Spleen (tissue), 11 donors: Measurements from ENCODE around the gene MAP2K5. TPM values are rescaled to one million over a fixed set of nuclear protein-coding genes. Genes with fewer than 3 reads are reported as not detected.
"Not testable (repeated sequence)": the region's sequence is repeated elsewhere in the genome, so short reads cannot be mapped to it uniquely, and the experiment has no call there.

Experiments used
- DNase-seq: peaks from one replicate; pipeline ENCODE4 v3.0.0-alpha.2; 2020
- H3K27ac ChIP-seq, 8 donors: fragments of 200-600 bp; sonication (generic) in 7 of 8; 1 replicate in 4 of 8; 2 replicates in 4 of 8; pipeline versions ENCODE4 v1.5.0 to v1.8.0; 2016 to 2021; ENCODE audit warnings: inconsistent platforms in 4 of 8, mild to moderate bottlenecking in 4 of 8, moderate library complexity in 1 of 8
- H3K27me3 ChIP-seq, 7 donors: fragments of 200-600 bp; sonication (generic) in 6 of 7; replicated peaks in 1 of 7; 1 replicate in 4 of 7; 2 replicates in 3 of 7; pipeline versions ENCODE4 v1.5.0 to v1.8.0; 2016 to 2021; ENCODE audit warnings: inconsistent platforms in 3 of 7, mild to moderate bottlenecking in 1 of 7
- H3K36me3 ChIP-seq, 6 donors: fragments of 200-600 bp; sonication (generic) in 5 of 6; 1 replicate in 4 of 6; 2 replicates in 2 of 6; pipeline versions ENCODE4 v1.5.0 to v1.8.0; 2016 to 2021; ENCODE audit warnings: inconsistent platforms in 2 of 6
- H3K4me1 ChIP-seq, 6 donors: fragments of 200-600 bp; sonication (generic) in 5 of 6; 1 replicate in 3 of 6; 2 replicates in 3 of 6; pipeline versions ENCODE4 v1.5.0 to v1.8.0; 2016 to 2021; ENCODE audit warnings: inconsistent platforms in 3 of 6
- H3K4me3 ChIP-seq, 8 donors: fragments of 200-600 bp; sonication (generic) in 7 of 8; 1 replicate in 4 of 8; 2 replicates in 4 of 8; pipeline versions ENCODE4 v1.5.0 to v1.8.0; 2016 to 2021; ENCODE audit warnings: inconsistent platforms in 4 of 8, mild to moderate bottlenecking in 4 of 8, moderate library complexity in 2 of 8
- H3K9me3 ChIP-seq, 8 donors: fragments of 200-600 bp; sonication (generic) in 7 of 8; 1 replicate in 4 of 8; 2 replicates in 4 of 8; pipeline versions ENCODE4 v1.5.0 to v1.8.0; 2016 to 2021; ENCODE audit warnings: inconsistent platforms in 4 of 8
- POLR2A ChIP-seq, 3 donors: fragments of 450-650 bp; IDR thresholded peaks; one replicate each; pipeline ENCODE4 v1.5.1; 2017; ENCODE audit warnings: antibody characterized with exemption in 3 of 3, mild to moderate bottlenecking in 1 of 3
- POLR2AphosphoS5 ChIP-seq, 3 donors: sonication (generic); formaldehyde crosslinking; IDR thresholded peaks; one replicate each; pipeline ENCODE4 v1.5.1; 2017; ENCODE audit warnings: antibody characterized with exemption in 3 of 3
- WGBS, 5 donors: extraction: QIAGEN DNeasy Blood & Tissue Kit in 3 of 5; methylation state at CpG; one replicate each; pipeline versions ENCODE4 v1.1.5 to v1.1.7; 2013 to 2018; 5-methylcytosine and 5-hydroxymethylcytosine counted together
- intact Hi-C: fragments of 100-400 bp; cut with DNase I; formaldehyde crosslinking; loops from one replicate; pipeline ENCODE4 v1.15.0; 2023; ENCODE audit warnings: low total_unique reads
- polyA plus RNA-seq, 3 donors: library from polyadenylated mRNA; stranded (reverse); fragments of 200-250 nt; gene quantifications; one replicate each; pipeline ENCODE4 v1.2.1, GENCODE V29; 2013
- total RNA-seq, 7 donors: library from RNA; depleted of rRNA in 3 of 7; stranded (reverse); fragments of >200 nt in 3 of 7; fragmentation: NEBNext Ultra II Directional in 4 of 7; extraction: Animal tissue kit (Norgen Biotek cat#: 25700) in 4 of 7; gene quantifications; one replicate each; pipeline versions ENCODE4 v1.1.0 to v1.2.1, GENCODE V29; 2016 to 2021
- TF ChIP-seq, protein P1 (sequence below), 11 experiments: fragments of 200-600 bp in 7 of 11; fragments of 450-650 bp in 4 of 11; sonication (generic) in 4 of 11; IDR thresholded peaks in 8 of 11; conservative IDR thresholded peaks in 3 of 11; 1 replicate in 7 of 11; 2 replicates in 4 of 11; pipeline versions ENCODE4 v1.4.0 to v1.8.0; 2016 to 2021; ENCODE audit warnings: antibody characterized with exemption in 11 of 11, inconsistent platforms in 4 of 11, mild to moderate bottlenecking in 1 of 11
- donor health status: healthy with polysubstance abuse.
- donor health status: DM: no; HTN: no; CAD: no; lungs with moderate emphysema.
- donor health status: DM: no; HTN: no; CAD: no.
- donor health status: Bipolar disorder and iron deficiency.
- donor health status: healthy.
- donor health status: DM: no; HTN: no; CAD: no.
- donor health status: DM: yes; HTN: yes; CAD: no.

Gene MAP2K5
- total and polyA plus RNA-seq, 10 donors: 8.4 to 30.4 (median 14.6) TPM

DNA sequence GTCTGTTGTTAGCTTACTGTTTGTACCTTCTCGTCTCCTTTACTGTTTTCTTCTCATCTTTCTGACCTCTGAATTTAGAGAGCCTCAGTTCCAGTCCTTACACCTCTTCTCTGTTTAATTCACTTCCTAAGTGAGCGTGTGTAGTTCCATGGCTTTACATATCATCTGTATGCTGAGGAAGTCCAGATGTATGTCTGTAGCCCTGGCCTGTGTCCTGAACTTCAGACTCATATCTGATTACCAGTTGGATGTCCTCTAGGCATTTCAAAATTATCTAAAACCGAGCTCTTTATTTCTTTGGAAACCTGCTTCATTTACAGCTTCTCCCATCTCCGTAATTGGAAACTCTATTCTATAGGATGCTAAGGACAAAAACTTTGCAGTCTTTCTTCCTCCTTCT is 75.8 kb downstream of the MAP2K5 start:
- Histone ChIP-seq H3K36me3 (peaks cover 0 to 20% (median 0%) of the 10 kb centered on the region in 6 donors), H3K27me3 (no peaks in the 10 kb centered on the region), H3K4me1 (no peaks in the 10 kb centered on the region), H3K4me3 (no peak overlapping the region), H3K27ac (no peak overlapping the region), H3K9me3 (no peaks in the 10 kb centered on the region)
- TF ChIP-seq POLR2A (IDR thresholded peaks at IDR 0.05) (no peak), POLR2AphosphoS5 (IDR thresholded peaks at IDR 0.05) (no peak)
- TF ChIP-seq, protein P1, sequence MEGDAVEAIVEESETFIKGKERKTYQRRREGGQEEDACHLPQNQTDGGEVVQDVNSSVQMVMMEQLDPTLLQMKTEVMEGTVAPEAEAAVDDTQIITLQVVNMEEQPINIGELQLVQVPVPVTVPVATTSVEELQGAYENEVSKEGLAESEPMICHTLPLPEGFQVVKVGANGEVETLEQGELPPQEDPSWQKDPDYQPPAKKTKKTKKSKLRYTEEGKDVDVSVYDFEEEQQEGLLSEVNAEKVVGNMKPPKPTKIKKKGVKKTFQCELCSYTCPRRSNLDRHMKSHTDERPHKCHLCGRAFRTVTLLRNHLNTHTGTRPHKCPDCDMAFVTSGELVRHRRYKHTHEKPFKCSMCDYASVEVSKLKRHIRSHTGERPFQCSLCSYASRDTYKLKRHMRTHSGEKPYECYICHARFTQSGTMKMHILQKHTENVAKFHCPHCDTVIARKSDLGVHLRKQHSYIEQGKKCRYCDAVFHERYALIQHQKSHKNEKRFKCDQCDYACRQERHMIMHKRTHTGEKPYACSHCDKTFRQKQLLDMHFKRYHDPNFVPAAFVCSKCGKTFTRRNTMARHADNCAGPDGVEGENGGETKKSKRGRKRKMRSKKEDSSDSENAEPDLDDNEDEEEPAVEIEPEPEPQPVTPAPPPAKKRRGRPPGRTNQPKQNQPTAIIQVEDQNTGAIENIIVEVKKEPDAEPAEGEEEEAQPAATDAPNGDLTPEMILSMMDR (IDR thresholded peaks at IDR 0.05 in 8 of 11, conservative IDR thresholded peaks at IDR 0.05 in 3 of 11): no peak
- DNase-seq: no peak
- intact Hi-C loops: no loop called here
- WGBS, 5 donors: 74 to 82% (median 80%) methylated on average over 4 of the region's 4 CpGs

DNA sequence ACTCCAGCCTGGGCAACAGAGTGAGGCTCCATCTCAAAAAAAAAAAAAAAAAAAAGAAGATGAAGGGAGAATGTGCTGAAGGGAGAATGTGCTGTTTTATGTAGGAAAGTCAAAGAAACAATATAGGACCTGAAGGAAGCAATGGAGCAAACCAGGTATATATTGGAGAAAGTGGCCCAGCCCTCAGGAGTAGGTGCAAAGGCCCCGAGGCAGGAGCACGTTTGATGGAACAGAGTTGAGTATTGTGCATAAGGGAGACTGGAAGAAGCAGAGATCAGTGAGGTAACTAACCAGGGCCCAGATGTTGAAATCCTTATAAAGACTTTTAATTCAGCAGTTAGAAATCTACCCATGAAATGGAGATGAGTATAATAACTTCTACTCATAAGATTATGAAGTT is 79.6 kb downstream of the MAP2K5 start:
- TF ChIP-seq POLR2A (IDR thresholded peaks at IDR 0.05) (no peak), POLR2AphosphoS5 (IDR thresholded peaks at IDR 0.05) (no peak)
- TF ChIP-seq, protein P1 (IDR thresholded peaks at IDR 0.05 in 8 of 11, conservative IDR thresholded peaks at IDR 0.05 in 3 of 11): no peak
- peaks cover 0 to 41% (median 0%) of the 10 kb centered on the region in 6 donors for H3K36me3 ChIP-seq
- H3K27ac ChIP-seq: no peak overlapping the region
- H3K4me3 ChIP-seq: no peak overlapping the region
- H3K4me1 ChIP-seq: no peaks in the 10 kb centered on the region
- H3K9me3 ChIP-seq: no peaks in the 10 kb centered on the region
- no peak for DNase-seq
- H3K27me3 ChIP-seq: no peaks in the 10 kb centered on the region
- intact Hi-C loops: no loop called here
- 90 to 100% (median 96%) methylated on average over 2 of the region's 2 CpGs for WGBS, 5 donors

DNA sequence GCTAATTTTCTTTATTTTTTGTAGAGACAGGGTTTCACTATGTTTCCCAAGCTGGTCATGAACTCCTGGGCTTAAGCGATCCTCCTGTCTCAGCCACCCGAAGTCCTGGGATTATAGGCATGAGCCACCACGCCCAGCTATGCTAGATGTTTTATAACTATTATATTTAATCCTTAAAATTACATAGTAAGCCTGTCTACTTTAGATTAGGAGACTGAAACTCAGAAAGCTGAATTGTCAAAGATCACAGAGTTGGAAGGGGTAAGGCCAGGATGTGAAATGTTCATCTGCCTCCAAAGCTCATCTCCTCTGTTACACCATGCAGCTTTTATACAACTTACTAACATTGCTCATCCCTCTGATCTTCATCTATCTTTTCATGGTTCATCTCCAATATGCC is 89.8 kb downstream of the MAP2K5 start:
- TF ChIP-seq, protein P1 (IDR thresholded peaks at IDR 0.05 in 8 of 11, conservative IDR thresholded peaks at IDR 0.05 in 3 of 11): no peak
- TF ChIP-seq POLR2AphosphoS5 (IDR thresholded peaks at IDR 0.05) (no peak), POLR2A (IDR thresholded peaks at IDR 0.05) (no peak)
- H3K4me3 ChIP-seq: no peak overlapping the region
- no peaks in the 10 kb centered on the region for H3K27me3 ChIP-seq
- H3K36me3 ChIP-seq: peaks cover 0 to 43% (median 2%) of the 10 kb centered on the region in 6 donors
- H3K27ac ChIP-seq: no peak overlapping the region
- WGBS, 5 donors: 95 to 99% (median 96%) methylated on average over 3 of the region's 3 CpGs
- DNase-seq: no peak
- no peaks in the 10 kb centered on the region for H3K9me3 ChIP-seq
- H3K4me1 ChIP-seq: no peaks in the 10 kb centered on the region
- intact Hi-C loops: no loop called here

DNA sequence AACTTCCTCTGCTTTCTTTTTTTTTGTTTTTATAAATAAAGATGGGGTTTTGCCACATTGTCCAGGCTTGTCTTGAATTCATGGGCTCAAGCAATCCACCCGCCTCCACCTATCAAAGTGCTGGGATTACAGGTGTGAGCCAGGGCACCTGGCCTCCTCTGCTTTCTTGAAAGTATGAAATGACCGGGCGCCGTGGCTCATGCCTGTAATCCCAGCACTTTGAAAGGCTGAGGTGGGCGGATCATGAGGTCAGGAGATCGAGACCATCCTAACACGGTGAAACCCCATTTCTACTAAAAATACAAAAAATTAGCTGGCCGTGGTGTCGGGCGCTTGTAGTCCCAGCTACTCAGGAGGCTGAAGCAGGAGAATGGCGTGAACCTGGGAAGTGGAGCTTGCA is 93.4 kb downstream of the MAP2K5 start:
- H3K27me3 ChIP-seq, DNase-seq: not testable (repeated sequence)
- 93 to 97% (median 95%) methylated on average over 11 of the region's 11 CpGs for WGBS, 5 donors

DNA sequence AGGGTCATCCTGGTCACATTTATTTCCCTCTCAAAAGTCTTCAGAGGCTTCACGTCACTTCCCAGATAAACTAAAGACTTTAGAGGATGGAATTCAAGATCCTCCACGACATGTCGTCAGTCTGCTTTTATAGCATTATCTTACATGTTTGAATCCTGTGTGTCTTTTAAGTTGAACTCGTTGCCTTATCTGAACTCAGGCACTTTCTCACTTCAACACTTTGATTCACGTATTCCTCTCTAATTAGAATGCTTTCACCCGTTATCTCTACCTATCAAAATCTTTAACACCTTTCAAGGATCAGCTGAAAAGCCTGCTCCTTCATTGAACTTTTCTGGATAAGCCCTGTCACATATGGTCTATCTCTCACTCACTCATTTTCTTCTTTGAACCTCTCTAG is 97.1 kb downstream of the MAP2K5 start:
- TF ChIP-seq POLR2AphosphoS5 (IDR thresholded peaks at IDR 0.05) (no peak), POLR2A (IDR thresholded peaks at IDR 0.05) (no peak)
- TF ChIP-seq, protein P1 (IDR thresholded peaks at IDR 0.05 in 8 of 11, conservative IDR thresholded peaks at IDR 0.05 in 3 of 11): no peak
- H3K4me1 ChIP-seq: no peaks in the 10 kb centered on the region
- no peak for DNase-seq
- H3K27me3 ChIP-seq: no peaks in the 10 kb centered on the region
- H3K9me3 ChIP-seq: no peaks in the 10 kb centered on the region
- H3K4me3 ChIP-seq: no peak overlapping the region
- no peak overlapping the region for H3K27ac ChIP-seq
- intact Hi-C loops: no loop called here
- H3K36me3 ChIP-seq: peaks cover 0 to 39% (median 0%) of the 10 kb centered on the region in 6 donors
- 82 to 91% (median 89%) methylated on average over 6 of the region's 6 CpGs for WGBS, 5 donors

More for the DNA sequence above, 93.4 kb downstream of the MAP2K5 start:
- intact Hi-C loops, H3K4me3 ChIP-seq, H3K4me1 ChIP-seq, H3K27ac ChIP-seq, H3K9me3 ChIP-seq: not testable (repeated sequence)
- H3K36me3 ChIP-seq: peaks cover 0 to 50% (median 2%) of the 10 kb centered on the region in 6 donors
